Activated effector memory CD4-positive, alpha-beta T cell treated with Interleukin-2 at 50 U/mL for 16 hours (primary cell): ENCODE measurements around the gene ABCC4.

Source experiments
- DNase-seq: peaks from one replicate; pipeline ENCODE4 v3.0.0-alpha.2; 2020

The ABCC4 gene

DNA sequence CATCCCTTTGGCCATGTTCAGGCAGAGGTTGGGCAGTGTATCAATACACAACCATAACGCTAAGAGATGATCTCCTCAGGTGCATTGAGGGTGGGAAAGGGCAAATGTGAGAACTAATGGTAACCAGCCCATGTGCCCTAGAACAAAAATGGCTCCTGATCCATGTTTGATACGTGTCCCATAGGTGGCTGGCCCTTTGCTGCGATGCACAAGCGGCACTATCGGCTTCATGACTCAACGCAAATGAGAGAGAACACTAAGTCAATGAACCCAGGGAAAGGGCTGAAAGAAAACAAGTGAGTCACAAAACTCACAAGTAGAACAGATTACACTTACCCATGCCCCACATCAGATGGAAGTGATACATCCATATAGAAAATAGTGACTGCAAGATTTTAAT is 201.7 kb downstream of the ABCC4 start:
- DNase-seq: no peak

DNA sequence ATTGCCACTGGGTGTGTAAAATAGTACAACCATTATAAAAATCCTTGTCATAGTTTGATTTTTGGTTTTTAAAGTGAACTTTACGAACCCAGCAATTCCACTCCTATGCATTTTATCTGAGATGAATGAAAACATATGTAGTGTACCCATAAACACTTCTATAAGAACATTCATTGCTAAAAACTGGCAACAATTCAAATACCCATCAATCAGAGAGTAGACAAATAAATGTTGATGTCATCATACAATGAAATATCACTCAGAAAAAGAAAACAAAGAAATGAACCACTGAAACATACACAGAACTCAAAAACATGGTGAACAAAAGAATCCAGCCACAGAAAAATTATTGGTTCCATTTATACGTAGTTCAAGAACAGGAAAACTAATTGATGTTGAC is 202.3 kb downstream of the ABCC4 start:
- DNase-seq: no peak

DNA sequence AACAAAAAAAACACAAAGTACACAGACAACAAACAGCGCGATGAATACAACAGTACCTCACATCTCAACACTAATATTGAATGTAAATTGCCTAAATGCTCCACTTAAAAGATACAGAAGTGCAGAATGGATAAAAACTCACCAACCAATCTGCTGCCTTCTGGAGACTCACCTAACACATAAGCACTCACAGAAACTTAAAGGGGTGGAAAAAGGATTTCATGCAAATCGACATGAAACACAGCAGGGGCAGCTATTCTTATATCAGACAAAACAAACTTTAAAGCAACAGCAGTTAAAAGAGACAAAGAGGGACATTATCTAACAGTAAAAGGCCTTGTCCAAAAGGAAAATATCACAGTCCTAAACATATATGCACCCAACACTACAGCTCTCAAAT is 209.5 kb downstream of the ABCC4 start:
- DNase-seq: no peak

DNA sequence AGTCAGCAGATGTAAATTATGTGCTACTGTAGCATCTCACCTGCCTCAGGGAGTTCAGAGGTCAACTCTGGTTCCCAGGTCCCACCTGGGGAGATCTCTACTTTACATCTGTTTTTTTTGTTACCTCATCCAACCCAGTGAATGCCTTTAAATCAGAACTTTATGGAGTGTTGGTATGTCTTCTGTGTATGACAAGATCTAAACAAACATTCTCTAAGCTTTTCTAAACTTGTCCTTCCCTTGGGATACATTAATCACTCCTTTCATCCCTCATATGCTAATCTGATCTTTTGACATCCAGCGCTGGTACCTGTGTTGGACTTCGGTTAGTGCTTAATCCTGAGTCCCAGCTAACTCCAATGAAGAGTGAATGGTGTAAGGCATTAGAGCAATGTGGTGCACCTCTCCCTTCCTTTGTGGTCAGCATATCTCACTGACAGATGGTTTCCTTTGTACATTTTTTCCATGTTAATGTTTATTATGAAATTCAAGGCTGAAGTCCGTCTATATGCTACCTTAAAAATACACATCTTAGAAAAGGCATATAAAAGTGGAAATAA is 213.4 kb downstream of the ABCC4 start:
- no peak for DNase-seq

DNA sequence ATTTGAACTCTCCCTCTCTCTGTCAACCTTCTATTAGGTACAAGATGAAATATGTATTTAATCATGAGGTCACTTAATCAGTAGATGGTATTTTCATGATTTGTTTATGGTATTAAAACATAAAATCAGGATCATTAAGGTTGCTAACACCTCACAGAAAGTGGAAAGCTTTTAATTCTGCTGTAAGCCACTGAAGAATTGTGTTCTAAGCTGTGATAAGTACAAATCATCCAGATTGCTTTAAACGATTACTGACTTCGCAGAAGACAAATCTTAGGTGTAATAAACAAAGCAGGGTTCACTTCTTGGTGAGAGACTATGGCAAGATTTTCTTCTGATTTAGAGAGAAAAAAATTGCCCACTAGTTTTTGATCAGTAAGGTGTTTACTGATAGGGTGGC is 214.5 kb downstream of the ABCC4 start:
- DNase-seq: no peak

DNA sequence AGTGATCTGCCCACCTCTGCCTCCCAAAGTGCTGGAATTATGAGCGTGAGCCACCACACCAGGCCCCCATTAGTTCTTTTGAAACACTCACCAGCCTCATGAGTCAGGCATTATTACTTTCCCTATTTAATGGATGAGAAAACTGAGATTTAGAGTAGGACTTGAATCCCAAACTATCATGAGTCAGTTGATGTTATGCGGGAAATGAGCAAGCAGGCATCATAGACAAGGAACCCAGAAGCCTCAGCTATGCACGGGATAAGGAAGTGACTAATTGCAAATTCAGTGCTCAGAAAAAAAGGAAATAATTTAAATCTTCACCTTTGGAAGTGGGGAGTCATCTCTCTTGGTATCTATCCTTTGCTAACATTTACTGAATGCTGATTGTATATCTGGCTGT is 217.5 kb downstream of the ABCC4 start:
- no peak for DNase-seq

DNA sequence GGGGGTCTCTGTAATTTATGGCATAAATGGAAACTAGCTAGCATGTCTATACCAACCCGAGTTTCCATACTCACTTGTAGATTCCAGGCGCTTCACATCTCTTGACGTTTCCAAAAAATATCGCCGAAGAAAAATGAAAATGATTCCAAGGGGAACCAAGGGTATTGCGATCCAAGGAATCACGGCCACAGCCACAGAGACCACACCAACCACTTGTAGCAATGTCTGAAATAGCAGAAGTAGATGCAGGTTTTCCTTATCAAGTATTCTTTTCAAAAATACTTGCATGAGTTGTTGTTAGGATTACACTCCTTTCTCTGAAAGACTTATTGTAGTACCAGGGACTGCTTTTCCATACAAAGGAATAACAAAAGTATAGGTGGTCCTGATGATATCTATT is 218.2 kb downstream of the ABCC4 start:
- DNase-seq: no peak

DNA sequence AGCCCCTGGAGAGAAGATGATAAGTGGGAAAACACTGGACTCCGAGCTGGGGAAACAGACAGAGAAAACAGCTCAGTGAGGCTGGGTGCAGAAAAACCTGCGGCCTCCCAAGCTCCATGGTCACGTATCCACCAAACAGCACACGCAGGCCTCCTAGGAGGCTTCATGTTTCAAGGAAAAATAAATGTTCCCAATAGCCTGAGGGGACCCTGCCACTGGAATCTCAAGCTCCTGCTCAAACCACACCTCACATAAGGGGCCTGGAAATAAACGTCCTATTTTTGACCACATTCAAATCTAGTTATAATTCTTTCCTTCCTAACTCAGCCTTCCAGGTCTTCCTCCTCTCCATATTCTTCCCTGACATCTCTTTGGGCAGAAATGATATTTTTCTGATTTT is 225.7 kb downstream of the ABCC4 start:
- DNase-seq: no peak

DNA sequence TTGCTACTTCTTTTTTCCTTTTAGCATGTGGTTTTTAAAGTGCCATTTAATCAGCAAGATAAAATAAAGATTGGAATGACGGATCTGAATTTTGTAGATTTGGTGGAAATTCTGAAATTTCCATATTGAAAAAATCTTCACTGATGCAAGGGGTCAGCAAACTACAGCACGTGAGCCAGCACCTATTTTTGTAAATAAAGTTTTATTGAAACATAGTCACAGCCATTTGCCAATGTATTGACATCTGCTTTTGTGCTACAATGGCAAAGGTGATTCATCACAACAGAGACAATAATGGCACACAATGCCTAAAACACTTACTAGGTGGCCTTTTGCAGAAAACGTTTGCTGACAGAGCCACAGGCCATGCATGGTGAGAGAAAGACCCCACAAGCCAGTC is 226.4 kb downstream of the ABCC4 start:
- no peak for DNase-seq

DNA sequence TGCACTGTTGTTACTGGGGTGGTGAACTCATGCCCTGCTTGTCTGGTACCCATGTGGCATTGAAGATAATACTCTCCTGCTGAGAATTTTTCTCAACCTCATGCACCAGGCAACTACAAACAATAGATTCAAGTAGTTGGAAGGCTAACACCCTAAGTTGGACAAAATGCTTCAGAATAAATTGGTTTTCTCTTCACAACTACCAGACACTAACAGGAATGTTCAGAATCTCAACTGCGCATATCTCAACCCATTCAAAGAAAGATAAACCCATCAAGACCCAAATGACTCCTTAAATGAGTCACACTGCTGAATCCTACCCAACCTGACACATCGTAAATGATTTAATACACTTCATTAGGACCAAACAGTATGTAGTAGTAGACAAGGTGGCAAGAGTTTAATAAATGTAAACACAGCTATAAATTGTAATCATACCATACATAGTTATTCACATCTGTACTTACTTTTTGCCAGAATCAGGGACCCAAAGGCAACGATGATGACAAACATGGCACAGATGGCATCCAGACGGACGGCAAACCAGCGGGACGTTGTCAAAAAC is 227.4 kb downstream of the ABCC4 start:
- no peak for DNase-seq

DNA sequence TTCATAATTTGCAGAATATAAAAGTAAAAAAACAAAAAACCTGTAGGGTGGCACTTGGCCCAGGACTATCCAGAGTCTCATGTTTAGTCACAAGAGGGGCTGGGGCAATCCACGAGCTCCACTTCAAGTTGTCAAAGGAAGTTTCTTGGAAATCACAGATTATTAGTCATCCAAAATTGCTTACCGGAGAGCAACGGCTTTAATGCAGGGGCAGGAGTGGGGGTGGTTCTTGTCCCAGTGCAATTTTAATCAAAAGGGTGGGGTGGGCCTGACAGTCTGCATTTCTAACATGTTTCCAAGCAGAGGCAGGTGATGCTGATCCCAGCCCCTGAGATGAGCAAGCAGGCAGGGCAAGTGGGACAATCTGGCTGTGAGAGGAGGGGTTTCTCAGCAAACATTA is 233.9 kb downstream of the ABCC4 start:
- no peak for DNase-seq

DNA sequence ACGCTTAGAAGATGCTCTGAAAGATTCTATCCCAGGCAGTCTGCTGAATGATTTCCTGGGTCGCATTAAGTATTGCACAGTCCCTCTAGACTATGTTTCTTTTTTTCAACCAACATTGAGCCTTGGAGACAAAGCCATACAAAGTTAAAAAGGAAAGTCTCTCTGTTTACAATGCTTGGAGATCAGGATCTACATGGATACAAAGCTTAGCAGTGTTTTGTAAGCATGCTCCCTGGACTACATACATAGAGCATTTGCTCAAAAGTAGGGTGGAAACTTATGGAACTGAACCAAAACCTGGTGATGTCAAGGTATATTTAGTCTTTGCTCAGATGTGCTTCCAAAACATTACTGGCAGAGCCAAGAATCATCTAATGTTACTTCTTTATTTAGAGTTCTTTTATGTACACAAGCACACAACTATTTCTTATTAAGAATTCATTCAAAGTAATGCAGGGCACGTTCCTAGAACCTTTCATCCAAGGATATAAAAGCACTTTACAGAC is 241.2 kb downstream of the ABCC4 start:
- DNase-seq: no peak

DNA sequence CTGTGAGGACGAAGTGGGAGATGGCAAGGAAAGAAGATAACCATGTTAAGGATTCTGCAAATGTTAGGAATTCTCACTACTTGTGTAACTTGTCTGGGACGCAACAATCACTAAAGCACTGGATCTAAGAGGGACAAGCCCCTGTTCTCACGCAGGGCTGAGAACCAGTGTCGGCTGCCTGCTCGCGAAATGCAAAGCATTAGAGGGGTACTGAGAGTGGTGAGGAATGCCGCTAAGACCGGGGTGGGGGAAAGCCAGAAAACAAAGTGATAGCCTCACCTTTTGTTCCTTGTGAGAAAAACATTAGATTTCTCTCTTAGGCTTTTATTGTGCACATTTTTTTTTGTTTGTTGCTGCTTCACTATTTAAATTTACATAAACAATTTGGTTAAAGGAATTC is 241.9 kb downstream of the ABCC4 start:
- DNase-seq: no peak

DNA sequence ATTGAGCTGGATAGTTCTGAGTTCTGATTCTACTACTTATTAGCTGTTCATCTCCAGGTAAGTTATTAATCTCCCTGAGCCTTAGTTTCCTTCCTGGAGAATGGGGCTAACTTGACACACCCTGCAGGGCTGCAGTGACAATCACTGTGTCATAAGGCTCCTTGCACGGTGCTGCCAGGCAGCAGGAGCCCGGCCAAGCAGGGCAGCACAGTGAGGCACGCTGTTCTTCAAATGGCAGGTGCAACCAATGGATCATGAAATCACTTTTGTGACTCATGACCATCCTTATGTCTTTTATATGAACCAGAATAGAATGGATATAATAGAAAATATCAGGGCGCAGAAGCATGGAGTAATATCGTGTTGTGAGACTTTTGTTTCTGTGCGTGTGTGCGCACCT is 242.6 kb downstream of the ABCC4 start:
- DNase-seq: no peak

DNA sequence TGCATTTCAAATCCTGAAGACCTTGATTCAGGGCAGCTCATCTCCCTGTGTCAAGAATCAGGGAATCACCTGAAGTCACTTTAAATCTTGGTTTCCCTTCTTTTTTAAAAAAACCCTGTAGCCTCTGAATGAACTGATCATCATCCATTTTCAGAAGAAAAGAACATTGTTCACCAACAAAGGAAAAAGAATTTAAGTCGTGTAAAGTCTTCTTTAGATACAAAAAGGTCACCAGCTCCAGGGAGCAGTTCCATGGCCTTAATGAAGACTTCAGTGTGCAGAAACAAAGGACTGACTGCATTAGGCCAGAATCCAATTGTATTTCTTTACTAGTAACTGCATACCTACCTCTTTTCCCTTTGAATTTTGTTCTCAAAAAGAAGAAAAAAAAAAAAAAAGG is 245.0 kb downstream of the ABCC4 start:
- no peak for DNase-seq

DNA sequence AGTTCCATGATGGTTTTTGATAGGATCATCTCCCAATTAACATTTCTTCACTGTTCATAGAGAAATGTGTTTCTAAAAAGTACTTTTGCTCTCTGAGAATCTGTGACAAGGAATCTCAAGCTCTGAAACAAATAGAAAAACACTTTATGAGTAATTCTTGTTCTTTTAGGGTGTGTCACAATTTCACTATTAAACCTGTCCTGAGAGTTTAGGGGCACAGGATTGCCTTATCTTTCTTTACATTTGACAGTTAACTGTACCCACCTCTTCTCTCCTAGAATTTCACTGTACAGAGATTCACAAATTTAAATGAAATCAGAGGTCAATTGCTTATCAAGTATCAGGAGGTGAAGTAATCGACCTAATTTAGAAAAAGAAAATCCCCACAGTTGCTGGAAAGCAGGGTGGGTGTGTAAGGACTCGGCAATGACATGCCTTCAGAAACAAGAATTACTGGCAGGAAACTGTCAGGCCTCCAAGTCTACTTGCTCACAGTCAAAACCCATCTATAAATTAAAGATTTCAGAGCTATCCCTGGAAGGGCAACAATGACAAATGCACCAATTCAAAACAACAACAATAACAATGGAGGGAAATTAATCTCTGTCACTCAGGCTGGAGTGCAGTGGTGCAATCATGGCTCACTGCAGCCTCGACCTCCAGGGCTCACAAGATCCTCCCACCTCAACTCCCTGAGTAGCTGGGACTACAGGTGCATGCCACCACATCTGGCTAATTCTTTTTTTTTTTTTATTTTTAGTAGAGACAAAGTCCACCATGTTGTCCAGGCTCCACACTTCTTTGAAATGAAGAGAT is 250.2 kb downstream of the ABCC4 start:
- DNase-seq: no peak

DNA sequence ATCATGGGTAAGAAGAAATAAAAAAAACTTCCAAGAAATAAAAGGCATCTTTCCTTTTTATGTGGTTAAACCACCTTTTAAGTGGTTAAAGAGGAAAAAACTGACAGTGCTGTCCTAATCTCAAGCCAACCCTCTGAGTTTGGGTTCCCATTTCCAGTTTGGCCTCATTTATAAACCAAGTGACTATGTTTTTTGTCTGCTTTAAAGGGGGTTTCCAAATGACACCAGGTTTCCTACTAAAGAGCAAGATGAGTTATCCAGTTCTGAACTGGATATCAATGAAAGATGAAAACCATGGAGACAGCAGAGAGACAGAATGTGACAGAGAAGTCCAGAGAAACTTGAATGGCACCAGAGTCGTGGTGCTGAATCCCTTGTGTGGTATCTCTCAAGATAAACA is 251.5 kb downstream of the ABCC4 start:
- DNase-seq: no peak

DNA sequence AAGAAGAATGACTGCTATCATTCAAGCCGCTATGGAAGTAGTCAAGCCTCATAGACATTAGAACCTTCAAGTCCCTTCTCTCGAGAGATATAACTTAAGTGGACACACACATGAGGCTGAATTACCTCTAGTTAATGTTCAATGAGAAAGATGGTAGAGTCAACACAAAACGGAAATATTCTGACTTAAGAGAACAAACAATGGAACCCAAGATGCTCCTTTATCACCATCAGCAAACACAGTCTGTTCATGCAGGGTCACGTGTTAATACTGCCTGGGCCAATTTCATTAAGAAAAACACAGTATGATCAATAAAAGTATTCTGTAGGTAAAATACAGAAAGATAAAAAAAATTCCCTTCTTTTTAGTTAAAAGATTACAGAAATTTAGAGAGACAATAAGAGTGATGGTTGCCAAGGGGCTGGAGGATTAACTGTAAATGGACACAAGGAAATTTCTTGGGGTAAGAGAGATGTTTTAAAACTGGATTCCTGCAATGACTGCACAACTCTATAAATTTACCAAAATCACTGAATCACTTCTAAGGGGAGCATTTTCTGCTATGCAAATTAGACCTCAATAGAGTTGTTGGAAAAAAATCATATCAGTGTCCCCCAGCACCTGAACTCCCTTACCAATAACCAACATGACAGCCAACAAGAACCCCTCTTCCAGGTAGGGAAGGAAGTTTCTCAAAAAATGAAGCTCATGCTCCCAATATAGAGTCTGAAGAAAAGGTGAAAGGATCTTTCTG is 256.6 kb downstream of the ABCC4 start:
- no peak for DNase-seq

DNA sequence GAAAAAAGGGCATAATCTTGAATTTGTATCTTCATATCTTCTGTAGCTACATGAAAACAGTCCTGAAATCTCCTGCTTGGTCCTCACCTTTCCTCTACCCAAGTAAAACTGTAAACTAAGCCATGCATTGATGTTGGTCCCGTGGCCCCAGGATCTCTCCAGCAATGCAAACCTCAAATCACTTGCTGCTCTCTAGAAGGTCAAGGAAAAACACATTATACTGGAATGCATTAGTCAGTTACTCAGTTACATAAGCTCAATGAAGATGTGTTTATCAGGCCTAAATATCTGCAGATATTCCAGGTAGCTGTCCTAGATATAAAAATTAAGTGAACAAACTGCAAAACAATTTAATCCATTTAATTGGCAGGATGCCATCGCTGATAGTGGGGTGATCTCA is 261.8 kb downstream of the ABCC4 start:
- no peak for DNase-seq

DNA sequence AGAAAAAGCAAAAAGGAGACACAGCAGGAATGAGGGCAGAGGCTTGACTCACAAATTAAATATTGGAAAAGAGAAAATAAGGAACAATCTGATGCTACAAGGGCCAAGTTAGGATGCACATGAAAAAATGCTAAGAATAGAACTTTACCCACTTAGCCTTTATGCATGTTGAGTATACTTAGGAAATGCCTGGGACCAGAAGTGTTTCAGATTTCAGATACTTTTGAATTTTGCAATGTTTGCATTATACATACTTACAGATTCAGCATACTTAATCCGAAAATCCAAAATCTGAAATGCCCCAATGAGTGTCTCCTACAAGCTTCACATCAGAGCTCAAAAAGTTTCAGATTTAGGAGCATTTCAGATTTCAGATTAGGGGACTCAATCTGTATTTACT is 262.3 kb downstream of the ABCC4 start:
- no peak for DNase-seq

DNA sequence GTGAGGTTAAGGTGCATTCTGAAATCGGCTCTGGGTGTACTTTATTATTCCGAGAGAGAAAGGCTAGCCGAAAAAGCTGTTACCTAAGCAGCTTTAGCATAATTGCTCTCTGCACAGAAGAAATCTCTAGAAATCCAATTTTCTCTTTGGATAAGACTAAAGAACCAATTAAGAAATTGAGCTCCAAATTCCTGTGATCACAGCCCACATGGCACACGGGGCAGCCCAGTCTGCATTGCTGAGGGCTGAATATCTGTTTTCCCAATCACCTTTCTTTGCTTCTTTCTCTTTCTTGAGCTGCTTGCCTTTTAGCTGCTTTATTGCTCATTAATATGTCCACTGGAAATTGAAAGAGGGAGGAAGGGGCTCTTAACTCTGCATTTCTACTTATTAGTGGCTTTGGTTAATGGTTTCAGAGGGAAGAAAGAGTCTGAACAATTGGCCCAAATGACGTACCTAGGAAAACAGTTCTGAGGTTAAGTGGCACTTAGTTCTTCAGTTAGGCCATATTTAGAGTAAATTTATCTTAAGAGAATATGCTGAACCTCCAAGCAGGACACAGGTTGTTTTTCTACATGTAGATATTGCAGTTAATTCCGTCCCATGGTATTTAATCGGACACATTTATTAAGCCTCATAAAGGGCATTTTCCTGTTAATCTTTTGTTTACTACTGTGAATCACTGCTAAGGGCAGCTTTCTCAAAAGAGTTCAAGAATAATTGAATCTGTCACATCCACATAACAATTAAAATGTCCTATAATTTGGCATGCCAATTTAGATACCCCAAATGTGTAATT is 265.7 kb downstream of the ABCC4 start:
- DNase-seq: no peak

DNA sequence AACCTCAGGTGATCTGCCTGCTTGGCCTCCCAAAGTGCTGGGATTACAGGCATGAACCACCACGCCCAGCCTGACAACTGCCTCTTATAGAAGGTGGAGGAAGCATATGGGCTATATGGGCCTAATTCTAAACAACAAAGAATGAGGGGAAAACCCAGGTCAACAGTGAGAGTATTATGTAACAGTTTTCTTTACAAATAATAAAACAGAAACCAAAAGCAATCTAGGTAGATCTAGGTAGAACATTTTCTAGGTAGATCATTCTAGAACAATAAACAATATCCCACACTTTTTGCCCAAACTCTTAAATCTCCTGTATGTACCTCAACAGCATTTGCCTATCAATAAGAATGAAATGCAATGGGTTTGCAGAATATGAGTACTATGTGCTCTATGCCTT is 267.4 kb downstream of the ABCC4 start:
- DNase-seq: no peak

DNA sequence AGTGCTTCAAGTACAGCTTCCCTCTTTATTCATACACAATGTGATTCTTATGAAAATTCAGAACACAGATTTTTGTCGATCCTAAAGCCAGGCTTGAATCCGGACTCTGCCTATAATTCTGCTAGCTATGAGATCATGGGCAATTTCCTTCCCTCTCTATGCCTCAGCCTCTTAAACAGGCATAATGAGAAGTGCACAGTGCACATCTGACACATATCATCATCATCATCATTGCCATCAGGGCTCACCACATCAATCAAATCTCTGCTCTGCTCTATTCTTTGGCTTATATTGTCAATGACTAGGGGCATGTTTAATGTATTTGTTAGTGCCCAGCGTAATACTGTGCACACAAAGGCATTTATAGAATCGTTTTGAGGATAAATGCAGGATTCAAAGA is 269.1 kb downstream of the ABCC4 start:
- no peak for DNase-seq
